Esophagus (tissue), 2 donors: Measurements from ENCODE around the gene PRTN3. TPM values are rescaled to one million over a fixed set of nuclear protein-coding genes. Genes with fewer than 3 reads are reported as not detected.

Experiments used
- H3K27ac ChIP-seq, 2 donors: one replicate each; pipeline ENCODE4 v1.5.1; 2013; ENCODE audit warnings: low read depth in 2 of 2, mild to moderate bottlenecking in 2 of 2, inconsistent platforms in 1 of 2, low read length in 1 of 2, moderate library complexity in 1 of 2
- H3K27me3 ChIP-seq, 2 donors: one replicate each; pipeline ENCODE4 v1.6.1; 2013; ENCODE audit warnings: low read length in 2 of 2, control low read depth in 1 of 2, mild to moderate bottlenecking in 1 of 2; ENCODE audit not compliant: insufficient read depth in 2 of 2, control insufficient read depth in 1 of 2
- H3K36me3 ChIP-seq, 2 donors: one replicate each; pipeline ENCODE4 v1.6.1; 2013; ENCODE audit warnings: low read length in 1 of 2; ENCODE audit not compliant: control insufficient read depth in 2 of 2, insufficient read depth in 2 of 2
- H3K4me1 ChIP-seq, 2 donors: one replicate each; pipeline ENCODE4 v1.6.1; 2013; ENCODE audit warnings: low read length in 1 of 2; ENCODE audit not compliant: control insufficient read depth in 2 of 2, insufficient read depth in 2 of 2
- H3K4me3 ChIP-seq, 2 donors: one replicate each; pipeline ENCODE4 v1.5.1; 2013; ENCODE audit warnings: low read length in 2 of 2, mild to moderate bottlenecking in 2 of 2, low read depth in 1 of 2, moderate library complexity in 1 of 2
- H3K9me3 ChIP-seq, 2 donors: one replicate each; pipeline ENCODE4 v1.6.1; 2013; ENCODE audit warnings: mild to moderate bottlenecking in 2 of 2, low read depth in 1 of 2, low read length in 1 of 2, moderate library complexity in 1 of 2; ENCODE audit not compliant: control insufficient read depth in 2 of 2, insufficient read depth in 1 of 2
- WGBS, 2 donors: extraction: QIAGEN DNeasy Blood & Tissue Kit; methylation state at CpG; one replicate each; pipeline ENCODE4 v1.1.7; 2013; 5-methylcytosine and 5-hydroxymethylcytosine counted together
- polyA plus RNA-seq, 2 donors: library from polyadenylated mRNA; stranded (reverse); fragments of 200-250 nt; gene quantifications; one replicate each; pipeline ENCODE4 v1.2.3, GENCODE V29; 2013
- donor health status: healthy with polysubstance abuse.
- donor health status: Bipolar disorder and iron deficiency.

Gene PRTN3
- polyA plus RNA-seq, 2 donors, result not detected

DNA sequence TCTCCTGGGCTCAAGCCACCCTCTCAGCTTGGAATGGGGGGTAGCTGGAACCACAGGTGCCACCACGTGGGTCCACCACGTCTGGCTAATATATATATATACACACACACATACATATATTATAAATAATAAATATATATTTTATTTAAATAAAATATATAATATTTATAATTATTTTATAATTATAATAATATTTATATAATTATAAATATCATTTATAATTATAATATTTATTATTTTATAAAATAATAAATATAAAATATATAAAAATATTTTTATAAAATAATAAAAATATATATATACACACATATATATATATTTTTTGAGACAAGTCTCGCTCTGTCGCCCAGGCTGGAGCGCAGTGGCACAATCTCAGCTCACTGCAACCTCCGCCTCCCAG is 13.8 kb downstream of the PRTN3 start:
- Histone ChIP-seq H3K27ac (no peak overlapping the region), H3K9me3 (no peaks in the 10 kb centered on the region), H3K27me3 (peaks cover 0 to 4% of the 10 kb centered on the region in 2 donors), H3K4me1 (peaks cover 0 to 4% of the 10 kb centered on the region in 2 donors), H3K36me3 (no peaks in the 10 kb centered on the region), H3K4me3 (no peak overlapping the region)
- 71 to 73% methylated on average over 6 of the region's 6 CpGs for WGBS, 2 donors

DNA sequence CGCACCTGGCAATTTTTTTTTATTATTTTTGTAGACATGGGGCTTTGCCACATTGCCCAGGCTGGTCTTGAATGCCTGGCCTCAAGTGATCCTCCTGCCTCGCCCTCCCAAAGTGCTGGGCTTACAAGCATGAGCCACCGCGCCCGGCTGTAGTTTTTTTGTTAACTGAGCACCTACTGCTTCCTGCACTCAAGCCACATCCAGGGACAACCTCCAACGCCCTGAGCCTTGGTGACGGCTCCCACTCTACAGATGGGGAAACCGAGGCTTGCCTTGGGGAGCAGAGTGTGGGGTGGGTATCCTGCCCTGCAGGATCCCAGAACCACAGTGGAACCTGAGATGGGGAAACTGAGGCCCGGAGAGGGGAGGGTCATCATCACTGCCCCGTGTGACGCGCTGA is 14.3 kb downstream of the PRTN3 start:
- peaks cover 0 to 4% of the 10 kb centered on the region in 2 donors for H3K27me3 ChIP-seq

DNA sequence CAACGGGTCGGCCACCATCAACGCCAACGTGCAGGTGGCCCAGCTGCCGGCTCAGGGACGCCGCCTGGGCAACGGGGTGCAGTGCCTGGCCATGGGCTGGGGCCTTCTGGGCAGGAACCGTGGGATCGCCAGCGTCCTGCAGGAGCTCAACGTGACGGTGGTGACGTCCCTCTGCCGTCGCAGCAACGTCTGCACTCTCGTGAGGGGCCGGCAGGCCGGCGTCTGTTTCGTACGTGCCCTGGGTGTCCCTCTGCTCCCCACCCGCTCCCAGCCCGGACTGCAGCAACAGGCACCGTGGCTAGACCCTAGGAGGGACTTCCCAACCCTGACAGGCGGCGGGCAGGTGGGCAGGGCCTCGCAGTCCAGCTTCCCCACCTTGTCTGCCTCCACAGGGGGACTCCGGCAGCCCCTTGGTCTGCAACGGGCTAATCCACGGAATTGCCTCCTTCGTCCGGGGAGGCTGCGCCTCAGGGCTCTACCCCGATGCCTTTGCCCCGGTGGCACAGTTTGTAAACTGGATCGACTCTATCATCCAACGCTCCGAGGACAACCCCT is 14.8 kb downstream of the PRTN3 start:
- Histone ChIP-seq H3K4me1 (peaks cover 0 to 3% of the 10 kb centered on the region in 2 donors), H3K4me3 (no peak overlapping the region), H3K27me3 (peaks cover 0 to 4% of the 10 kb centered on the region in 2 donors), H3K27ac (no peak overlapping the region), H3K36me3 (no peaks in the 10 kb centered on the region), H3K9me3 (no peaks in the 10 kb centered on the region)
- WGBS, 2 donors, result 73 to 74% methylated on average over 35 to 40 of the region's 40 CpGs

More for the DNA sequence above, 14.3 kb downstream of the PRTN3 start:
- H3K36me3 ChIP-seq, result no peaks in the 10 kb centered on the region
- H3K27ac ChIP-seq, result no peak overlapping the region
- H3K4me1 ChIP-seq, result peaks cover 0 to 4% of the 10 kb centered on the region in 2 donors
- no peak overlapping the region for H3K4me3 ChIP-seq
- WGBS, 2 donors, result 84 to 85% methylated on average over 12 of the region's 12 CpGs
- H3K9me3 ChIP-seq, result no peaks in the 10 kb centered on the region

DNA sequence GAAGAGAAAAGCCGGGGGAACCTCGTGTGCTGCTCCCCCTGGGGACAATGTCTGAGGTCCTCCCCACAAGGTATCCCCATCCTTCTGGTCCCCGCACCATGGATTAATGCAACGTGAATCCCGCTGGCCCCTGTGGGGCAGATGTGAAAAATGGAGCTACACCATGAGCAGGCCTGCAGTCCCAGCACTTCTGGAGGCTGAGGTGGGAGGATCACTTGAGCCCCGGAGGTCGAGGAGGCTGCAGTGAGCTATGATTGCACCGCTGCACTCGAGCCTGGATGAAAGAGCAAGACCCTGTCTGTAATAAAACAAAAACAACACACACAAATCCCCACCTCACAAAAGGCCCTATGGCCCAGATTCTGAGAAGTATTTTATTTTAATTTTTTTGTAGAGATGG is 17.5 kb downstream of the PRTN3 start:
- Histone ChIP-seq H3K4me3 (no peak overlapping the region), H3K27me3 (no peaks in the 10 kb centered on the region), H3K4me1 (peaks cover 0 to 8% of the 10 kb centered on the region in 2 donors), H3K36me3 (no peaks in the 10 kb centered on the region), H3K27ac (no peak overlapping the region), H3K9me3 (no peaks in the 10 kb centered on the region)
- 76 to 83% methylated on average over 9 of the region's 9 CpGs for WGBS, 2 donors

DNA sequence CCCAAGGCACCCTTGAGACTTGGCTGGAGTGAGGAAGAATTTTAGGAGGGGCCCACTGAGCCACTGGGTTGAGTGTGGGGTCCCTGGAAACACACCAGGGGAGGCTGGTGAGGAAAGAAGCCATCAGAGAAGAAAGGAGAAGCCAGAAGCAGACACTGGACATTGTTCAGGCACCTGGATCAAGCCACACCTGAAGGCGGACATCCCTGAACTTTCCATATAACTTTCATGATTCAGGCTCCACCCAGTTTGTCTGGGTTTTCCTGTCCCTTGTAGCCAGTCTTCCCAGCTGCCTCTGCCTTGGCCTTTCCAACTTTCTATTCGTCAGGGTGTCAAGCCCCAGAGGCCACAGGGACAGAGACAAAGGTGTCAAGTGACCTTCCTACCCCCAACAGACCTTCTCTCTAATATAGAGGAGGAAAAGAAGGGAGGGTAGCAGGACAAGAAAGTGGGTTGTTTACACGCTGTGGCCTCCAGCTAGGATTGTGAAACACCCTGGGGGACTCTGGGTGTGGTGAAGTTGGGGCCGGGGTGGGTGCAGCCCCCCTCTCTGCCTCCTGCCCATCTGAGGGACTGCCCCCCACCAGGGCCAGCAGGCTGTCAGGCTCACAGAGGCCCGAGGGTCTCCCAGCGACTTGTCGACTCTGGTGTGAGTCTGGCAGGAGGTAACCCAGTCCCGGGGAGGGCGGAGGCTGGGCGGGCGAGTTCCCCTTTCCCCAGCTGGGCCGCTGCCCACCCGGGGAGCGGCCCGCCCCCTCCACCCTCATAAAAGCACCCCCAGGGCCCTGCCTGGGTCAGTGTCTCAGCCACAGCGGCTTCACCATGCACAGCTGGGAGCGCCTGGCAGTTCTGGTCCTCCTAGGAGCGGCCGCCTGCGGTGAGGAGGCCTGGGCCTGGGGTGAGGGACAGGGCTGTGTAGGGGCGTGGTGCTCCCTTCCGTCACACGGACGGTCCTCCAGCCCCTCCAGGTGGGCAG is 18.4 kb downstream of the PRTN3 start, which contains the start of gene CFD:
CFD (plus strand) TSS at position 797 of the 976 bp plus-strand sequence; CDS start at position 823, 26 bp downstream.
- Histone ChIP-seq H3K27me3 (no peaks in the 10 kb centered on the region), H3K4me1 (peaks cover 0 to 8% of the 10 kb centered on the region in 2 donors)
- WGBS, 2 donors, result 38 to 39% methylated on average over 23 to 24 of the region's 24 CpGs

DNA sequence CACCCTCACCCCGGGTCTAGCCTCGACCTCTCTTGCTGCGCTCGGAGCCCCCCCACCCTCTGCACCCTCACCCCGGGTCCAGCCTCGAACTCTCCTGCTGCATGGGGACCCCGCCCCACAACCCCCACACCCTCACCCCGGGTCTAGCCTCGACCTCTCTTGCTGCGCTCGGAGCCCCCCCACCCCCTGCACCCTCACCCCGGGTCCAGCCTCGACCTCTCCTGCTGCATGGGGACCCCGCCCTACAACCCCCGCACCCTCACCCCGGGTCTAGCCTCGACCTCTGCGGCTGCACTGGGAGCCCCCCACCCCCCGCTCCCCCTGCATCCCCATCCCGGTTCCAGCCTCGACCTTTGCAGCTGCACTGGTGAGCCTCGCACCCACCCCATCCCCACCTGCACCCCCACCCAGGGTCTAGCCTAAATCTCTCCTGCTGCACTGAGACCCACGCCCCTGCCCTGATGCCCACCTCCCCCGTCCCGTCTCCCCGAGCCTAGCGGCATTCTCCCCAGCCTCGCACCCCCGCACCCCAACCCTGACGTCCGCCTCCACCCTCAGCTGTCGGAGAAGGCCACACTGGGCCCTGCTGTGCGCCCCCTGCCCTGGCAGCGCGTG is 20.4 kb downstream of the PRTN3 start:
- no peaks in the 10 kb centered on the region for H3K36me3 ChIP-seq
- H3K9me3 ChIP-seq, result no peaks in the 10 kb centered on the region
- no peak overlapping the region for H3K27ac ChIP-seq
- 41 to 61% methylated on average over 21 to 33 of the region's 35 CpGs for WGBS, 2 donors
- H3K4me1 ChIP-seq, result peaks cover 0 to 8% of the 10 kb centered on the region in 2 donors
- no peak overlapping the region for H3K4me3 ChIP-seq
- H3K27me3 ChIP-seq, result no peaks in the 10 kb centered on the region

More for the DNA sequence above, 18.4 kb downstream of the PRTN3 start, which contains the start of gene CFD:
- H3K36me3 ChIP-seq, result no peaks in the 10 kb centered on the region
- H3K9me3 ChIP-seq, result no peaks in the 10 kb centered on the region
- peak within 1 kb of the TSS; percentile 42 to 51 for H3K4me3 ChIP-seq
- peak within 1 kb of the TSS; percentile 43 to 72 for H3K27ac ChIP-seq

DNA sequence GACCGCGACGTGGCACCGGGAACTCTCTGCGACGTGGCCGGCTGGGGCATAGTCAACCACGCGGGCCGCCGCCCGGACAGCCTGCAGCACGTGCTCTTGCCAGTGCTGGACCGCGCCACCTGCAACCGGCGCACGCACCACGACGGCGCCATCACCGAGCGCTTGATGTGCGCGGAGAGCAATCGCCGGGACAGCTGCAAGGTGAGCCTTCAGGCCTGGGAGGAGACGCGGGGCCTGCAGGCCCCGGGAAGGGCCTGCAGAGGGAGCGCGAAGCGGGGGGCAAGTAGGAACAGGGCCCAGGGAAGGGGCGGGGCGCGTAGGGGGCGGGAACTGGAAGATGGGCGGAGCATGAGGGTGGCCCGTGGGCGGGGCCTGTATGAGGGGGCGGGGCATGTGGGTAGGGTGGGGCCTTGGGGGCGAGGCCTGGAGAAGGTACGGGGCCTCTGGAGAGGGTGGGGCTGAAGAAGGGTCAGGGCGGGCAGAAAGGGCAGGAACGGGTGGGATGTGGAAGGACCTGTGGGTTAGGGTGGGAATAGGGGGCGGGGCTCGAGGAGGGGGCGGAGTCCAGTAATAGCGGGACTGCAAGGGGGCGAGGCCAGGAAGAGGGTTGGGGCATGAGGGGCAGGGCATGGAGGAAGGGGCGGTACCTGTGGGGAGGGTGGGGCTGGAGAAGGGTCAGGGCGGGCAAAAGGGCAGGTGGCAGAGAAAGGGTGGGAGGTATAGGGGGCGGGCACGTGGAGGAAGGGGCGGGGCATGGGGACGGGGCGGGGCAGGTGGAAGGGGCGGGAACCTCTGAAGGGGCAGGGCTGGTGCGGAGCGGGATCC is 21.2 kb downstream of the PRTN3 start:
- Histone ChIP-seq H3K9me3 (no peaks in the 10 kb centered on the region), H3K36me3 (no peaks in the 10 kb centered on the region), H3K4me1 (peaks cover 0 to 8% of the 10 kb centered on the region in 2 donors), H3K27ac (peak overlapping the region in 1 of 2 donors; percentile 41), H3K4me3 (no peak overlapping the region), H3K27me3 (no peaks in the 10 kb centered on the region)
- 21 to 26% methylated on average over 57 to 60 of the region's 60 CpGs for WGBS, 2 donors

DNA sequence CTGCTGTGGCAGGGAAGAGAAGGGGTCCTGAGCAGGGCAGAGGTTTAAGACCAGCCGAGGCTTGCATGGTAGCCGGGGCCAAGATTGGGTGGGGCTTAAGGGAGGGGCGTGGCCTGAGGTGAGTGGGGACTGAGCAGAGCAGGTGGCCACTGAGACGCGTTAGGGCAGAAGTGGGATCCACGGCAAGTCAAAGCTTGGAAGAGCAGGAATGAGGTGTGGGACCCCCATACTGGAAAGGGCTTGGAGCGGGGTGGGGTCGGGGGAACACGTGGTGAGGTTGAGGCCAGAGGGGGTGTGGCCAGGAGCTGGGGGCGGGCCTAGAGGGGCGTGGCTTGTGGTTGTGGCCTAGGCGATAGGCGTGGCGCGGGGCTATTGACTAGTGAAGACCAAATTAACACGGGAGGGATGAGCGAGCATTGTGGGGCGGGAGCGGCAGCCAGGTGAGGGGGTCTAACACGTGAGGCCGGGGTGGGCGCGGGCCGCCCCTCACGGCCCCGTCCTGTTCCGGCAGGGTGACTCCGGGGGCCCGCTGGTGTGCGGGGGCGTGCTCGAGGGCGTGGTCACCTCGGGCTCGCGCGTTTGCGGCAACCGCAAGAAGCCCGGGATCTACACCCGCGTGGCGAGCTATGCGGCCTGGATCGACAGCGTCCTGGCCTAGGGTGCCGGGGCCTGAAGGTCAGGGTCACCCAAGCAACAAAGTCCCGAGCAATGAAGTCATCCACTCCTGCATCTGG is 21.9 kb downstream of the PRTN3 start:
- Histone ChIP-seq H3K4me3 (no peak overlapping the region), H3K27ac (peak overlapping the region in 1 of 2 donors; percentile 41), H3K9me3 (no peaks in the 10 kb centered on the region), H3K27me3 (no peaks in the 10 kb centered on the region), H3K4me1 (peaks cover 0 to 8% of the 10 kb centered on the region in 2 donors), H3K36me3 (peaks cover 0 to under 1% of the 10 kb centered on the region in 2 donors)
- WGBS, 2 donors, result 23 to 24% methylated on average over 46 to 48 of the region's 48 CpGs
